ENCODE results near the gene RAB39A. TPM values are rescaled to one million over a fixed set of nuclear protein-coding genes. Genes with fewer than 3 reads are reported as not detected.
"Not testable (repeated sequence)": the region's sequence is repeated elsewhere in the genome, so short reads cannot be mapped to it uniquely, and the experiment has no call there.

Gene RAB39A, protein sequence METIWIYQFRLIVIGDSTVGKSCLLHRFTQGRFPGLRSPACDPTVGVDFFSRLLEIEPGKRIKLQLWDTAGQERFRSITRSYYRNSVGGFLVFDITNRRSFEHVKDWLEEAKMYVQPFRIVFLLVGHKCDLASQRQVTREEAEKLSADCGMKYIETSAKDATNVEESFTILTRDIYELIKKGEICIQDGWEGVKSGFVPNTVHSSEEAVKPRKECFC
- 1.7 TPM for total RNA-seq

DNA sequence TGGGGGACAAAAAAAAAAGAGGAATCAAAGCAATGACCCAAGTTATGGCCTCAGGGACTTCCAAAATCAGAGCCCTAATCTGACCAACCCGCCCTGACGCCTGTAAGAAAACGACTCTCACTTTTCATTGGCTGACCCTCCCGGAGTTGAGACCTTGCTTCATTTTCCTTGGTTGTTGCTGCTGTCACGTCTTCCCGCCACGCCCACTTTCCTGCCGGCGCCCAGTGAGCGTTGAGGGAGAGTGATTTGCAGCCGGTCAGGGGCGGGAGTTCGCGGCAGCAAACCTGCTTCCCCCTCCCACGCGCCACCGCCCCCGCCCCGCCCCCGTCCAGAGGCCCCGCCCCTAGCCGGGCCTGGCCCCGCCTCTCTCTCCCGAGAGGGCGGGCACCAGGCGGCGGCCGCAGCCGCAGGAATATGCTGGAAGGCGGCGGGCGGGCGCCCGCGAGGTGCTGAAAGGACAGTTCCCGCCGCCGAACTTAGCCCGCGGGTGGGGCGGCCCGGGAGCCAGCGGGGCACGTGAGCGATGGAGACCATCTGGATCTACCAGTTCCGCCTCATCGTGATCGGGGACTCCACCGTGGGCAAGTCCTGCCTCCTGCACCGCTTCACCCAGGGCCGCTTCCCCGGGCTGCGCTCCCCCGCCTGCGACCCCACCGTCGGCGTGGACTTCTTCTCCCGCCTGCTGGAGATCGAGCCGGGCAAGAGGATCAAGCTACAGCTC is at the start of gene RAB39A:
Gene RAB39A, plus strand, starts transcription at position 403 of the 721 bp plus-strand sequence. Its CDS starts 121 bp downstream, at position 524.
- Histone ChIP-seq H3K9me3 (no peaks in the 10 kb centered on the region), H3K27me3 (peaks cover 5% of the 10 kb centered on the region), H3K27ac (no peak within 1 kb of the TSS), H3K4me1 (peaks cover 10% of the 10 kb centered on the region), H3K4me3 (peak within 1 kb of the TSS; percentile 37 to 40), H3K36me3 (no peaks in the 10 kb centered on the region)
- DNase-seq (ENCODE audit: extremely low spot score in 2 of 2), result no peak
- TF ChIP-seq, protein P1, sequence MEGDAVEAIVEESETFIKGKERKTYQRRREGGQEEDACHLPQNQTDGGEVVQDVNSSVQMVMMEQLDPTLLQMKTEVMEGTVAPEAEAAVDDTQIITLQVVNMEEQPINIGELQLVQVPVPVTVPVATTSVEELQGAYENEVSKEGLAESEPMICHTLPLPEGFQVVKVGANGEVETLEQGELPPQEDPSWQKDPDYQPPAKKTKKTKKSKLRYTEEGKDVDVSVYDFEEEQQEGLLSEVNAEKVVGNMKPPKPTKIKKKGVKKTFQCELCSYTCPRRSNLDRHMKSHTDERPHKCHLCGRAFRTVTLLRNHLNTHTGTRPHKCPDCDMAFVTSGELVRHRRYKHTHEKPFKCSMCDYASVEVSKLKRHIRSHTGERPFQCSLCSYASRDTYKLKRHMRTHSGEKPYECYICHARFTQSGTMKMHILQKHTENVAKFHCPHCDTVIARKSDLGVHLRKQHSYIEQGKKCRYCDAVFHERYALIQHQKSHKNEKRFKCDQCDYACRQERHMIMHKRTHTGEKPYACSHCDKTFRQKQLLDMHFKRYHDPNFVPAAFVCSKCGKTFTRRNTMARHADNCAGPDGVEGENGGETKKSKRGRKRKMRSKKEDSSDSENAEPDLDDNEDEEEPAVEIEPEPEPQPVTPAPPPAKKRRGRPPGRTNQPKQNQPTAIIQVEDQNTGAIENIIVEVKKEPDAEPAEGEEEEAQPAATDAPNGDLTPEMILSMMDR (IDR thresholded peaks at IDR 0.05), result no peak
- TF ChIP-seq POLR2A (IDR thresholded peaks at IDR 0.05), result no peak
- TF ChIP-seq POLR2AphosphoS5 (IDR thresholded peaks at IDR 0.05; ENCODE audit: insufficient read depth in 1 of 2, low read depth in 1 of 2), result no peak
- intact Hi-C loops (cut with DNase I), result no loop called here

DNA sequence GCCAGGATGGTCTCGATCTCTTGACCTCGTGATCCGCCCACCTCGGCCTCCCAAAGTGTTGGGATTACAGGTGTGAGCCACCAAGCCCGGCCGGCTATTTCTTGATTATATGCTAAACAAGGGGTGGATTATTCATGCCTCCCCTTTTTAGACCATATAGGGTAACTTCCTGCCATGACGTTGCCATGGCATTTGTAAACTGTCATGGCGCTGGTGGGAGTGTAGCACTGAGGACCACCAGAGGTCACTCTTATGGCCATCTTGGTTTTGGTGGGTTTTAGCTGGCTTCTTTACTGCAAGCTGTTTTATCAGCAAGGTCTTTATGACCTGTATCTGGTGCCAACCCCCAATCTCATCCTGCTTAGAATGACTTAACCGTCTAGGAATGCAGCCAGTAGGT is 46.8 kb upstream of the RAB39A start:
- H3K9me3 ChIP-seq; H3K27ac ChIP-seq; H3K36me3 ChIP-seq; H3K27me3 ChIP-seq; H3K4me1 ChIP-seq; intact Hi-C loops (cut with DNase I); H3K4me3 ChIP-seq; DNase-seq (ENCODE audit: extremely low spot score in 2 of 2): not testable (repeated sequence)

DNA sequence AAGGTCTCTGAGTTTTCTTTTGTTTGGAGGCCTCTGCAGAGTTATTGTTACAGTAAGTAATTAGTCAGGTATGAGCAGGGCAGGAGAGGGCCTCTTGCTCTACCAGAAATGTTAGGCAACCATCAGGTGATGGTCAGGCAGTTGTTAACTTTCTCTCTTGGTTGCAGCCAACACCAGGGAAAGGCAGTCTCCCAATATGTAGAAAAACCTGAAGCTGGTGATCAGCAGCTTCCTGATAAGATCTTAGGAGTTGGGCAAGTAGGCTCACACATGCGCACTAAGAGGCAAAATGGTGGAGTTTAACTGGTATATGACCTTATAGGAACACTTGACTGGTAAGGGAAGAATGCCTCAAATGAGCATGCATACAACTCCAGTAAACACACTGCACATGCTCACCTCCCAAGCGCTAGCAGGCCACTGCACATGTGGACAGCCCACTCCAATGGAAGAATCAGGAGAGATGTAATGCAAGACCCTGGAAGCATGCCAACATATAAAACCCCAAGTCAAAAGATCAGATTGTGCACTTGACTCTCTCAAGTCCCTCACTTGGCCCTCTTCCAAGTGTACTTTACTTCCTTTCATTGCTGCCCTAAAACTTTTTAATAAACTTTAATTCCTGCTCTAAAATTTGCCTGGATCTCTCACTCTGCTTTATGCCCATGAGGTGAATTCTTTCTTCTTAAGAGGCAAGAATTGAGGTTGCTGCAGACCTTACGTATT is 46.0 kb upstream of the RAB39A start:
- Histone ChIP-seq H3K27ac (no peak overlapping the region), H3K4me1 (no peaks in the 10 kb centered on the region), H3K4me3 (no peak overlapping the region), H3K27me3 (no peaks in the 10 kb centered on the region), H3K9me3 (no peaks in the 10 kb centered on the region), H3K36me3 (no peaks in the 10 kb centered on the region)
- intact Hi-C loops (cut with DNase I), result no loop called here
- DNase-seq (ENCODE audit: extremely low spot score in 2 of 2), result no peak
- TF ChIP-seq POLR2A (IDR thresholded peaks at IDR 0.05) (no peak), POLR2AphosphoS5 (IDR thresholded peaks at IDR 0.05; ENCODE audit: insufficient read depth in 1 of 2, low read depth in 1 of 2) (no peak)
- TF ChIP-seq, protein P1 (IDR thresholded peaks at IDR 0.05), result no peak

DNA sequence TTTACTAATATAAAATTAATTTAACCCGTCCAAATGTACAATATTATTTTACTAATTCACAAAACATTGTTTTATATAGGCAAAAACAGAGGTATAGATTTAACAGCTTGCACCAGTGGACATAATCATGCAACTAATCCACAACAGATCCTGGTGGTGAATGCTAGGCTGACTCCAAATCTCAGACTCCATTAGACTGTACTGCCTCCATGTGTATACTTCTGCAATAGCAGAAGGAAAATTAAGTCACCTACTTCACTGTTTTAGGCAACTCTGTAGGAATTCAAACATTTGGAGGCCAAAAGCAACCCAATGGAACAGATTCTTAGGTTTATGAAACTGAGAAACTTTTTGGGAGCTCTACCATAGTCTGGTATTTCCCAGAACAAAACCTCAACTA is 30.0 kb upstream of the RAB39A start:
- no peaks in the 10 kb centered on the region for H3K27me3 ChIP-seq
- H3K4me1 ChIP-seq, result no peaks in the 10 kb centered on the region
- H3K36me3 ChIP-seq, result no peaks in the 10 kb centered on the region
- intact Hi-C loops (cut with DNase I), result no loop called here
- no peak for DNase-seq (ENCODE audit: extremely low spot score in 2 of 2)
- no peak for TF ChIP-seq POLR2A (IDR thresholded peaks at IDR 0.05)
- TF ChIP-seq, protein P1 (IDR thresholded peaks at IDR 0.05), result peak in 2 of 3 experiments; percentile 31 to 60
- no peak overlapping the region for H3K27ac ChIP-seq
- H3K4me3 ChIP-seq, result no peak overlapping the region
- H3K9me3 ChIP-seq, result no peaks in the 10 kb centered on the region

DNA sequence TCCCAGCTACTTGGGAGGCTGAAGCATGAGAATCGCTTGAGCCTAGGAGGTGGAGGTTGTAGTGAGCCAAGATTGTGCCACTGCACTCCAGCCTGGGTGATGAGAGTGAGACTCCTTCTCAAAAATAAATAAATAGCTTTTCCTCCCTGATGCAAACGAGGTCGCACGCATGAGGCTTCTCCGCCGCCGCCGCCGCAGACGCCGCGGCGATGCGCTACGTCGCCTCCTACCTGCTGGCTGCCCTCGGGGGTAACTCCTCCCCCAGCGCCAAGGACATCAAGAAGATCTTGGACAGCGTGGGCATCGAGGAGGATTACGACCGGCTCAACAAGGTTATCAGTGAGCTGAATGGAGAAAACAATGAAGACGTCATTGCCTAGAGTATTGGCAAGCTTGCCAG is 20.0 kb upstream of the RAB39A start:
- Histone ChIP-seq H3K9me3 (no peaks in the 10 kb centered on the region), H3K4me3 (no peak overlapping the region), H3K4me1 (no peaks in the 10 kb centered on the region), H3K27me3 (no peaks in the 10 kb centered on the region), H3K27ac (no peak overlapping the region), H3K36me3 (no peaks in the 10 kb centered on the region)
- intact Hi-C loops (cut with DNase I), result no loop called here
- no peak for DNase-seq (ENCODE audit: extremely low spot score in 2 of 2)
- TF ChIP-seq POLR2AphosphoS5 (IDR thresholded peaks at IDR 0.05; ENCODE audit: insufficient read depth in 1 of 2, low read depth in 1 of 2), result no peak
- TF ChIP-seq POLR2A (IDR thresholded peaks at IDR 0.05), result no peak
- TF ChIP-seq, protein P1 (IDR thresholded peaks at IDR 0.05), result no peak

DNA sequence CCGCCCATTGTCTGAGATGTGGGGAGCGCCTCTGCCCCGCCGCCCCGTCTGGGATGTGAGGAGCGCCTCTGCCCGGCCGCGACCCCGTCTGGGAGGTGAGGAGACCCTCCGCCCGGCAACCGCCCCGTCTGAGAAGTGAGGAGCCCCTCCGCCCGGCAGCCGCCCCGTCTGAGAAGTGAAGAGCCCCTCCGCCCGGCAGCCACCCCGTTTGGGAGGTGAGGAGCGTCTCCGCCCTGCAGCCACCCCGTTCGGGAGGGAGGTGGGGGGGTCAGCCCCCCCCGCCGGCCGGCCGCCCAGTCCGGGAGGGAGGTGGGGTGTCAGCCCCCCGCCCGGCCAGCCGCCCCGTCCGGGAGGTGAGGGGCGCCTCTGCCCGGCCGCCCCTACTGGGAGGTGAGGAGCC is 15.8 kb upstream of the RAB39A start:
- not testable (repeated sequence) for H3K4me1 ChIP-seq, H3K36me3 ChIP-seq, H3K9me3 ChIP-seq

More for the DNA sequence above, 15.8 kb upstream of the RAB39A start:
- H3K4me3 ChIP-seq; intact Hi-C loops (cut with DNase I); H3K27ac ChIP-seq; H3K27me3 ChIP-seq; DNase-seq (ENCODE audit: extremely low spot score in 2 of 2): not testable (repeated sequence)
